NCI-H1092 (cell line): ENCODE measurements around the gene DLG3.

Experiments used
- DNase-seq: peaks from one replicate; lab custom pipeline; 2025; lab: John Stamatoyannopoulos, UW

DLG3 gene

GRCh38 chrX:70525733-70526132 lies 81.1 kb downstream of the DLG3 start:
- no peak for DNase-seq

GRCh38 chrX:70527053-70527452 lies 82.4 kb downstream of the DLG3 start:
- no peak for DNase-seq

- no peak for DNase-seq
These were observed 83.1 kb downstream of the DLG3 start for GRCh38 chrX:70527610-70528345.

GRCh38 chrX:70535198-70535597 lies 90.6 kb downstream of the DLG3 start:
- no peak for DNase-seq

- DNase-seq, result no peak
These were observed 104.8 kb downstream of the DLG3 start for GRCh38 chrX:70549429-70549828.

- no peak for DNase-seq
These were observed 107.6 kb downstream of the DLG3 start for GRCh38 chrX:70552130-70552704.

- DNase-seq, result no peak
These were observed 108.9 kb downstream of the DLG3 start for GRCh38 chrX:70553516-70553915.

- no peak for DNase-seq
These were observed 109.4 kb downstream of the DLG3 start for GRCh38 chrX:70554081-70554480.

GRCh38 chrX:70554523-70554922 lies 109.9 kb downstream of the DLG3 start:
- no peak for DNase-seq

- no peak for DNase-seq
These were observed 110.3 kb downstream of the DLG3 start for GRCh38 chrX:70554948-70555347.
